ENCODE measurements around the gene PCDH15. TPM values are rescaled to one million over a fixed set of nuclear protein-coding genes. Genes with fewer than 3 reads are reported as not detected.

The PCDH15 gene
- total and polyA plus RNA-seq, 2 of the 8 experiments (the other 6 are each of a cell fraction or from before 2014, with no cell fraction given): 0.11 TPM; not detected in 1

DNA sequence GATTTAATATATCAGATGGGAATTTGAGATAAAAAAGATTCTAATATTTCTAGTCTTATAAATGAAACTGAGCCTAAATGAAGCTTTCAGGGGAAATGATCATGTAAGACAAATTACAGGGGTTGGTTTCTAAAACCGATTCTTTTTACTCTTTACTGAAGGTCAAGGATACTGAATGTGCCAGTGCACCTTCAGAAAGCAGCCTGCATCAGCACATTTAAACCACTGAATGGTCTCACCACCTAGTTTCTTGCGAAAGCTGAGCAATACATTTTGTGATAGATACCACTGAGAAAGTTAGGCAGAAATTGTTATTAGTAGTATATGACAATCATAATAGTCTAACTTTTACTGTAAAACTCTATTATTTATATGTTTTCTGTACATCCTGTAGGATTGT, 180.7 kb downstream of the PCDH15 start (continued):
- TF ChIP-seq, protein P1, sequence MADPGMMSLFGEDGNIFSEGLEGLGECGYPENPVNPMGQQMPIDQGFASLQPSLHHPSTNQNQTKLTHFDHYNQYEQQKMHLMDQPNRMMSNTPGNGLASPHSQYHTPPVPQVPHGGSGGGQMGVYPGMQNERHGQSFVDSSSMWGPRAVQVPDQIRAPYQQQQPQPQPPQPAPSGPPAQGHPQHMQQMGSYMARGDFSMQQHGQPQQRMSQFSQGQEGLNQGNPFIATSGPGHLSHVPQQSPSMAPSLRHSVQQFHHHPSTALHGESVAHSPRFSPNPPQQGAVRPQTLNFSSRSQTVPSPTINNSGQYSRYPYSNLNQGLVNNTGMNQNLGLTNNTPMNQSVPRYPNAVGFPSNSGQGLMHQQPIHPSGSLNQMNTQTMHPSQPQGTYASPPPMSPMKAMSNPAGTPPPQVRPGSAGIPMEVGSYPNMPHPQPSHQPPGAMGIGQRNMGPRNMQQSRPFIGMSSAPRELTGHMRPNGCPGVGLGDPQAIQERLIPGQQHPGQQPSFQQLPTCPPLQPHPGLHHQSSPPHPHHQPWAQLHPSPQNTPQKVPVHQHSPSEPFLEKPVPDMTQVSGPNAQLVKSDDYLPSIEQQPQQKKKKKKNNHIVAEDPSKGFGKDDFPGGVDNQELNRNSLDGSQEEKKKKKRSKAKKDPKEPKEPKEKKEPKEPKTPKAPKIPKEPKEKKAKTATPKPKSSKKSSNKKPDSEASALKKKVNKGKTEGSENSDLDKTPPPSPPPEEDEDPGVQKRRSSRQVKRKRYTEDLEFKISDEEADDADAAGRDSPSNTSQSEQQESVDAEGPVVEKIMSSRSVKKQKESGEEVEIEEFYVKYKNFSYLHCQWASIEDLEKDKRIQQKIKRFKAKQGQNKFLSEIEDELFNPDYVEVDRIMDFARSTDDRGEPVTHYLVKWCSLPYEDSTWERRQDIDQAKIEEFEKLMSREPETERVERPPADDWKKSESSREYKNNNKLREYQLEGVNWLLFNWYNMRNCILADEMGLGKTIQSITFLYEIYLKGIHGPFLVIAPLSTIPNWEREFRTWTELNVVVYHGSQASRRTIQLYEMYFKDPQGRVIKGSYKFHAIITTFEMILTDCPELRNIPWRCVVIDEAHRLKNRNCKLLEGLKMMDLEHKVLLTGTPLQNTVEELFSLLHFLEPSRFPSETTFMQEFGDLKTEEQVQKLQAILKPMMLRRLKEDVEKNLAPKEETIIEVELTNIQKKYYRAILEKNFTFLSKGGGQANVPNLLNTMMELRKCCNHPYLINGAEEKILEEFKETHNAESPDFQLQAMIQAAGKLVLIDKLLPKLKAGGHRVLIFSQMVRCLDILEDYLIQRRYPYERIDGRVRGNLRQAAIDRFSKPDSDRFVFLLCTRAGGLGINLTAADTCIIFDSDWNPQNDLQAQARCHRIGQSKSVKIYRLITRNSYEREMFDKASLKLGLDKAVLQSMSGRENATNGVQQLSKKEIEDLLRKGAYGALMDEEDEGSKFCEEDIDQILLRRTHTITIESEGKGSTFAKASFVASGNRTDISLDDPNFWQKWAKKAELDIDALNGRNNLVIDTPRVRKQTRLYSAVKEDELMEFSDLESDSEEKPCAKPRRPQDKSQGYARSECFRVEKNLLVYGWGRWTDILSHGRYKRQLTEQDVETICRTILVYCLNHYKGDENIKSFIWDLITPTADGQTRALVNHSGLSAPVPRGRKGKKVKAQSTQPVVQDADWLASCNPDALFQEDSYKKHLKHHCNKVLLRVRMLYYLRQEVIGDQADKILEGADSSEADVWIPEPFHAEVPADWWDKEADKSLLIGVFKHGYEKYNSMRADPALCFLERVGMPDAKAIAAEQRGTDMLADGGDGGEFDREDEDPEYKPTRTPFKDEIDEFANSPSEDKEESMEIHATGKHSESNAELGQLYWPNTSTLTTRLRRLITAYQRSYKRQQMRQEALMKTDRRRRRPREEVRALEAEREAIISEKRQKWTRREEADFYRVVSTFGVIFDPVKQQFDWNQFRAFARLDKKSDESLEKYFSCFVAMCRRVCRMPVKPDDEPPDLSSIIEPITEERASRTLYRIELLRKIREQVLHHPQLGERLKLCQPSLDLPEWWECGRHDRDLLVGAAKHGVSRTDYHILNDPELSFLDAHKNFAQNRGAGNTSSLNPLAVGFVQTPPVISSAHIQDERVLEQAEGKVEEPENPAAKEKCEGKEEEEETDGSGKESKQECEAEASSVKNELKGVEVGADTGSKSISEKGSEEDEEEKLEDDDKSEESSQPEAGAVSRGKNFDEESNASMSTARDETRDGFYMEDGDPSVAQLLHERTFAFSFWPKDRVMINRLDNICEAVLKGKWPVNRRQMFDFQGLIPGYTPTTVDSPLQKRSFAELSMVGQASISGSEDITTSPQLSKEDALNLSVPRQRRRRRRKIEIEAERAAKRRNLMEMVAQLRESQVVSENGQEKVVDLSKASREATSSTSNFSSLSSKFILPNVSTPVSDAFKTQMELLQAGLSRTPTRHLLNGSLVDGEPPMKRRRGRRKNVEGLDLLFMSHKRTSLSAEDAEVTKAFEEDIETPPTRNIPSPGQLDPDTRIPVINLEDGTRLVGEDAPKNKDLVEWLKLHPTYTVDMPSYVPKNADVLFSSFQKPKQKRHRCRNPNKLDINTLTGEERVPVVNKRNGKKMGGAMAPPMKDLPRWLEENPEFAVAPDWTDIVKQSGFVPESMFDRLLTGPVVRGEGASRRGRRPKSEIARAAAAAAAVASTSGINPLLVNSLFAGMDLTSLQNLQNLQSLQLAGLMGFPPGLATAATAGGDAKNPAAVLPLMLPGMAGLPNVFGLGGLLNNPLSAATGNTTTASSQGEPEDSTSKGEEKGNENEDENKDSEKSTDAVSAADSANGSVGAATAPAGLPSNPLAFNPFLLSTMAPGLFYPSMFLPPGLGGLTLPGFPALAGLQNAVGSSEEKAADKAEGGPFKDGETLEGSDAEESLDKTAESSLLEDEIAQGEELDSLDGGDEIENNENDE (IDR thresholded peaks at IDR 0.05; ENCODE audit: insufficient replicate concordance, low read length): no peak
- TF ChIP-seq RFX5 (IDR thresholded peaks at IDR 0.05; ENCODE audit: borderline replicate concordance, low read depth, low read length): no peak
- TF ChIP-seq, protein P2, sequence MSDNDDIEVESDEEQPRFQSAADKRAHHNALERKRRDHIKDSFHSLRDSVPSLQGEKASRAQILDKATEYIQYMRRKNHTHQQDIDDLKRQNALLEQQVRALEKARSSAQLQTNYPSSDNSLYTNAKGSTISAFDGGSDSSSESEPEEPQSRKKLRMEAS (IDR thresholded peaks at IDR 0.05): no peak
